ENCODE data around the gene PPIP5K2. TPM values are rescaled to one million over a fixed set of nuclear protein-coding genes. Genes with fewer than 3 reads are reported as not detected.
"Not testable (repeated sequence)": the region's sequence is repeated elsewhere in the genome, so short reads cannot be mapped to it uniquely, and the experiment has no call there.

Gene PPIP5K2
- total and polyA plus RNA-seq, 4 donors = 9.7 to 38.6 (median 27.4) TPM

- no peak for DNase-seq (ENCODE audit: low spot score)
- H3K27me3 ChIP-seq (ENCODE audit: control insufficient read depth in 4 of 4, insufficient read depth in 4 of 4, low read length in 3 of 4) = no peaks in the 10 kb centered on the region
- no peak overlapping the region for H3K27ac ChIP-seq (ENCODE audit: low read depth in 1 of 2, low read length in 2 of 2)
- 87% methylated on average over 3 of the region's 3 CpGs for WGBS
- TF ChIP-seq RAD21 (IDR thresholded peaks at IDR 0.05) (no peak), CTCF (IDR thresholded peaks at IDR 0.05; ENCODE audit: low read depth, low read length, missing input control) (no peak), SP1 (IDR thresholded peaks at IDR 0.05) (no peak), JUND (IDR thresholded peaks at IDR 0.05) (no peak), FOXA2 (IDR thresholded peaks at IDR 0.05) (no peak), HNF4A (conservative IDR thresholded peaks at IDR 0.05) (no peak)
- peaks cover 0 to 4% (median 0%) of the 10 kb centered on the region in 4 donors for H3K4me1 ChIP-seq (ENCODE audit: control insufficient read depth in 4 of 4, insufficient read depth in 4 of 4, low read length in 3 of 4)
- H3K9me3 ChIP-seq (ENCODE audit: control insufficient read depth in 4 of 4, low read length in 3 of 4) = no peaks in the 10 kb centered on the region
- H3K4me3 ChIP-seq (ENCODE audit: low read depth in 1 of 3, low read length in 3 of 3) = no peak overlapping the region
- H3K9ac ChIP-seq (ENCODE audit: low read depth in 1 of 2, low read length in 2 of 2) = no peak overlapping the region
- H3K36me3 ChIP-seq (ENCODE audit: control insufficient read depth in 4 of 4, insufficient read depth in 3 of 4, low read depth in 1 of 4, low read length in 3 of 4) = peaks cover 0 to 4% (median 3%) of the 10 kb centered on the region in 4 donors
Measured at GRCh38 chr5:103138202-103138690, 18.1 kb downstream of the PPIP5K2 start.

- Histone ChIP-seq H3K4me1 (ENCODE audit: control insufficient read depth in 4 of 4, insufficient read depth in 4 of 4, low read length in 3 of 4) (no peaks in the 10 kb centered on the region), H3K27me3 (ENCODE audit: control insufficient read depth in 4 of 4, insufficient read depth in 4 of 4, low read length in 3 of 4) (no peaks in the 10 kb centered on the region), H3K9ac (ENCODE audit: low read depth in 1 of 2, low read length in 2 of 2) (no peak overlapping the region), H3K4me3 (ENCODE audit: low read depth in 1 of 3, low read length in 3 of 3) (no peak overlapping the region), H3K36me3 (ENCODE audit: control insufficient read depth in 4 of 4, insufficient read depth in 3 of 4, low read depth in 1 of 4, low read length in 3 of 4) (peaks cover 0 to 4% (median 3%) of the 10 kb centered on the region in 4 donors), H3K27ac (ENCODE audit: low read depth in 1 of 2, low read length in 2 of 2) (no peak overlapping the region), H3K9me3 (ENCODE audit: control insufficient read depth in 4 of 4, low read length in 3 of 4) (no peaks in the 10 kb centered on the region)
- TF ChIP-seq HNF4A (conservative IDR thresholded peaks at IDR 0.05) (peak in 1 of 2 donors; percentile 32), RAD21 (IDR thresholded peaks at IDR 0.05) (peak; percentile 99), YY1 (IDR thresholded peaks at IDR 0.05) (no peak), CTCF (IDR thresholded peaks at IDR 0.05; ENCODE audit: low read depth, low read length, missing input control) (peak; percentile 95)
- peak; percentile 81 for DNase-seq (ENCODE audit: low spot score)
- WGBS = 2% methylated on average over 2 of the region's 2 CpGs
Measured at GRCh38 chr5:103139264-103139865, 19.3 kb downstream of the PPIP5K2 start.

- H3K27ac ChIP-seq (ENCODE audit: low read depth in 1 of 2, low read length in 2 of 2); H3K4me3 ChIP-seq (ENCODE audit: low read depth in 1 of 3, low read length in 3 of 3); H3K9ac ChIP-seq (ENCODE audit: low read depth in 1 of 2, low read length in 2 of 2); H3K27me3 ChIP-seq (ENCODE audit: control insufficient read depth in 4 of 4, insufficient read depth in 4 of 4, low read length in 3 of 4); H3K9me3 ChIP-seq (ENCODE audit: control insufficient read depth in 4 of 4, low read length in 3 of 4); DNase-seq (ENCODE audit: low spot score); H3K36me3 ChIP-seq (ENCODE audit: control insufficient read depth in 4 of 4, insufficient read depth in 3 of 4, low read depth in 1 of 4, low read length in 3 of 4); H3K4me1 ChIP-seq (ENCODE audit: control insufficient read depth in 4 of 4, insufficient read depth in 4 of 4, low read length in 3 of 4): not testable (repeated sequence)
- 99% methylated on average over 25 of the region's 25 CpGs for WGBS
Measured at GRCh38 chr5:103142132-103142531, 22.0 kb downstream of the PPIP5K2 start.

GRCh38 chr5:103145196-103145595 is 25.1 kb downstream of the PPIP5K2 start:
- H3K9ac ChIP-seq (ENCODE audit: low read depth in 1 of 2, low read length in 2 of 2) = no peak overlapping the region
- no peaks in the 10 kb centered on the region for H3K9me3 ChIP-seq (ENCODE audit: control insufficient read depth in 4 of 4, low read length in 3 of 4)
- no peaks in the 10 kb centered on the region for H3K4me1 ChIP-seq (ENCODE audit: control insufficient read depth in 4 of 4, insufficient read depth in 4 of 4, low read length in 3 of 4)
- H3K36me3 ChIP-seq (ENCODE audit: control insufficient read depth in 4 of 4, insufficient read depth in 3 of 4, low read depth in 1 of 4, low read length in 3 of 4) = peaks cover 0 to 6% (median 1%) of the 10 kb centered on the region in 4 donors
- no peak overlapping the region for H3K27ac ChIP-seq (ENCODE audit: low read depth in 1 of 2, low read length in 2 of 2)
- no peak overlapping the region for H3K4me3 ChIP-seq (ENCODE audit: low read depth in 1 of 3, low read length in 3 of 3)
- no peaks in the 10 kb centered on the region for H3K27me3 ChIP-seq (ENCODE audit: control insufficient read depth in 4 of 4, insufficient read depth in 4 of 4, low read length in 3 of 4)
- DNase-seq (ENCODE audit: low spot score) = no peak
- no peak for TF ChIP-seq HNF4G (IDR thresholded peaks at IDR 0.05)
- no peak for TF ChIP-seq HNF4A (conservative IDR thresholded peaks at IDR 0.05)
- TF ChIP-seq JUND (IDR thresholded peaks at IDR 0.05) = no peak
- no peak for TF ChIP-seq RXRA (IDR thresholded peaks at IDR 0.05)
- TF ChIP-seq CTCF (IDR thresholded peaks at IDR 0.05; ENCODE audit: low read depth, low read length, missing input control) = no peak
- no peak for TF ChIP-seq GABPA (IDR thresholded peaks at IDR 0.05 in 1 of 2, conservative IDR thresholded peaks at IDR 0.05 in 1 of 2)
- no peak for TF ChIP-seq ATF3 (IDR thresholded peaks at IDR 0.05)
- TF ChIP-seq FOXA1 (IDR thresholded peaks at IDR 0.05) = no peak
- TF ChIP-seq EGR1 (IDR thresholded peaks at IDR 0.05; ENCODE audit: low read depth in 2 of 2) = no peak
- no peak for TF ChIP-seq MAX (IDR thresholded peaks at IDR 0.05)

All from liver (tissue), 9 donors.